AG10803 (cell line): Measurements from ENCODE around the gene LTBP4.
"Not testable (repeated sequence)": the region's sequence is repeated elsewhere in the genome, so short reads cannot be mapped to it uniquely, and the experiment has no call there.

Source experiments
- DNase-seq: peaks from one replicate; pipeline ENCODE4 v3.0.0; 2010; ENCODE audit warnings: low read depth
- H3K4me3 ChIP-seq: 2 replicates; pipeline ENCODE4 v1.5.1; 2011; ENCODE audit warnings: mild to moderate bottlenecking, low read length, control low read depth
- TF ChIP-seq, protein P1 (sequence below): conservative IDR thresholded peaks from 2 replicates; pipeline ENCODE4 v1.5.1; 2011; ENCODE audit warnings: mild to moderate bottlenecking, low read length, control low read depth, inconsistent platforms

LTBP4 gene

DNA sequence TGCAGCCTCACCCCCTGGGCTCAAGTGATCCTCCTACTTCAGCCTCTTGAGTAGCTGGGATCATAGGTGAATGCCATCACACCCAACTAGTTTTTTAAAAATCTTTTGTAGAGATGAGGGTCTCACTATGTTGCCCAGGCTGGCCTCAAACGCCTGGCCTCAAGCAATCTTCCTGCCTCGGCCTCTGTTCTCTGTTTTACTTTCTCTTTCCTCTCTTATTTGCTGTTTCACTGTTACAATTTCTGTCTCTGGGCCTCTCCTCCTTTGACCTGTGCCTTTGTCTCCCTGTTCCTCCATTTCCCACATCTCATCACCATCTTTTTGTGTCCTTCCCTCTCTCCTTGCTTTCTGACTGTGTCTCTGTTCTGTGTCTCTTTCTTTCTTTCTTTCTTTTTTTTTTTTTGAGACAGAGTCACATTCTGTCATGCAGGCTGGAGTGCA is 15.2 kb upstream of the LTBP4 start:
- H3K4me3 ChIP-seq: no peak overlapping the region
- TF ChIP-seq, protein P1, sequence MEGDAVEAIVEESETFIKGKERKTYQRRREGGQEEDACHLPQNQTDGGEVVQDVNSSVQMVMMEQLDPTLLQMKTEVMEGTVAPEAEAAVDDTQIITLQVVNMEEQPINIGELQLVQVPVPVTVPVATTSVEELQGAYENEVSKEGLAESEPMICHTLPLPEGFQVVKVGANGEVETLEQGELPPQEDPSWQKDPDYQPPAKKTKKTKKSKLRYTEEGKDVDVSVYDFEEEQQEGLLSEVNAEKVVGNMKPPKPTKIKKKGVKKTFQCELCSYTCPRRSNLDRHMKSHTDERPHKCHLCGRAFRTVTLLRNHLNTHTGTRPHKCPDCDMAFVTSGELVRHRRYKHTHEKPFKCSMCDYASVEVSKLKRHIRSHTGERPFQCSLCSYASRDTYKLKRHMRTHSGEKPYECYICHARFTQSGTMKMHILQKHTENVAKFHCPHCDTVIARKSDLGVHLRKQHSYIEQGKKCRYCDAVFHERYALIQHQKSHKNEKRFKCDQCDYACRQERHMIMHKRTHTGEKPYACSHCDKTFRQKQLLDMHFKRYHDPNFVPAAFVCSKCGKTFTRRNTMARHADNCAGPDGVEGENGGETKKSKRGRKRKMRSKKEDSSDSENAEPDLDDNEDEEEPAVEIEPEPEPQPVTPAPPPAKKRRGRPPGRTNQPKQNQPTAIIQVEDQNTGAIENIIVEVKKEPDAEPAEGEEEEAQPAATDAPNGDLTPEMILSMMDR: no peak
- no peak for DNase-seq

DNA sequence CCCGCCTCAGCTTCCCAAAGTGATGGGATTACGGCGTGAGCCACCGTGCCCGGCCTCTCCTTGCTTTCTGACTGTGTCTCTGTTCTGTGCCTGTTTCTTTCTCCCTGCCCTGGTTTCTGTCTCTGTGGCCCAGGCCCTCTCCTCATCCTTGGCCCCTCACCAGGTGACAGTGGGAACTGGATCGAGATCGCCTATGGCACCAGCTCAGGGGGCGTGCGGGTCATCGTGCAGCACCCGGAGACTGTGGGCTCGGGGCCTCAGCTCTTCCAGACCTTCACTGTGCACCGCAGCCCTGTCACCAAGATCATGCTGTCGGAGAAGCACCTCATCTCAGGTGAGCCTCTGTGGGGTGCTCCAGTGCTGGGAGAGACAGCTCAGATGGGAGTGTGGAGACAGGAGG is 14.6 kb upstream of the LTBP4 start:
- no peak for DNase-seq
- TF ChIP-seq, protein P1: no peak
- no peak overlapping the region for H3K4me3 ChIP-seq

DNA sequence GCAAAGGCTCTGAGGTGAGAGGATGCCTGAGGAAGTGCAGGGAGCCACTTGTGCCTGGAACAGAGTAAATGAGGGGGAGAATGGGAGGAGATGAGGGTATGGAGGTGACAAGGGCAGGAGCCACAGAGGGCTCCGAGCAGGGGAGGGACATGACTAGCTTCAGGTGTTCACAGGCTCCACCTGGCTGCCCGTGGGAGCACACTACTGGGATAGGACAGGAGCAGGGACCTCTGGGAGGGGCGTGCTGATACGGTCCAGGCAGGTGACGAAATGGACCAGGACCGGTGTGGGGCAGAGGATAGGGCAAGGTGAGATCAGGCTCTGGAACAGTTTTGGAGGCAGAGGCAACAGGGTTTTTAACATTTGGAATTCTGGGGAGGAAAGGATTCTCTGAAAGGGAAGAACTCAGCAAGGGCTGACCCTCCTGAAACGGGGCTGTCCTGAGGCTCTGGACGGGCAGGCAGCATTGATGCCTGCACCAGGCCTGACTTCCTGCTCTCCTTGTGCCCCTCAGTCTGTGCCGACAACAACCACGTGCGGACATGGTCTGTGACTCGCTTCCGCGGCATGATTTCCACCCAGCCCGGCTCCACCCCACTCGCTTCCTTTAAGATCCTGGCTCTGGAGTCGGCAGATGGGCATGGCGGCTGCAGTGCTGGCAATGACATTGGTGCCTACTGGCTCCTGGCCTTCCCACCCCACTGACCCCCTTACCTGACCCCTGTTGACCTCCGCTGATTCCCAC is 12.9 kb upstream of the LTBP4 start:
- TF ChIP-seq, protein P1: no peak
- no peak for DNase-seq
- H3K4me3 ChIP-seq: no peak overlapping the region

DNA sequence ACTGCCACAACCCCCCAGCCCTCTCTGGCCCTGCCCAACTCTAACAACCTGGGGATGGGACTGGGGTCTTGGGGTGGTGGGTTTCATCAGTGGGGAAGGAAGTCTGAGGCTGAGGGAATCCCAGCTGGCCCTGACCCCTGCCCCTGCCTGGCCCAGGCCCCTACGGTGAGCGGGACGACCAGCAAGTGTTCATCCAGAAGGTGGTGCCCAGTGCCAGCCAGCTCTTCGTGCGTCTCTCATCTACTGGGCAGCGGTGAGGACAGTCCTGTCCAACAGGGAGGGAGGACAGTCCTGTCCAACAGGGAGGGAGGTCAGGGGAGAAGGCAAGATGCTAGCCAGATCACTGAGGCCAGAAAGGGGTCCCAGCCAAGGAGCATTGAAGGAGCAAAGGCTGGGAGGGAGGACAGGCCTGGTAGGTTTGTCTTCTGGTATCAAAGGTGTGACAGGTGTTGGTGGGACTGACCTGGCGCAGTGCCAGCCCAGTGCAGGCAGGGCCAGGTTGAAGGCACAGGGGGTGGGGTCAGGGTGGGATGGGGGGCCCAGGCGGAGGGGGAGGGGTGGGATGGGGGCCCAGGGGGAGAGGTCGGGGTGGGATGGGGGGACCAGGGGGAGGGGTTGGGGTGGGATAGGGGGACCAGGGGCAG is 12.1 kb upstream of the LTBP4 start:
- TF ChIP-seq, protein P1: no peak
- no peak overlapping the region for H3K4me3 ChIP-seq
- DNase-seq: no peak

DNA sequence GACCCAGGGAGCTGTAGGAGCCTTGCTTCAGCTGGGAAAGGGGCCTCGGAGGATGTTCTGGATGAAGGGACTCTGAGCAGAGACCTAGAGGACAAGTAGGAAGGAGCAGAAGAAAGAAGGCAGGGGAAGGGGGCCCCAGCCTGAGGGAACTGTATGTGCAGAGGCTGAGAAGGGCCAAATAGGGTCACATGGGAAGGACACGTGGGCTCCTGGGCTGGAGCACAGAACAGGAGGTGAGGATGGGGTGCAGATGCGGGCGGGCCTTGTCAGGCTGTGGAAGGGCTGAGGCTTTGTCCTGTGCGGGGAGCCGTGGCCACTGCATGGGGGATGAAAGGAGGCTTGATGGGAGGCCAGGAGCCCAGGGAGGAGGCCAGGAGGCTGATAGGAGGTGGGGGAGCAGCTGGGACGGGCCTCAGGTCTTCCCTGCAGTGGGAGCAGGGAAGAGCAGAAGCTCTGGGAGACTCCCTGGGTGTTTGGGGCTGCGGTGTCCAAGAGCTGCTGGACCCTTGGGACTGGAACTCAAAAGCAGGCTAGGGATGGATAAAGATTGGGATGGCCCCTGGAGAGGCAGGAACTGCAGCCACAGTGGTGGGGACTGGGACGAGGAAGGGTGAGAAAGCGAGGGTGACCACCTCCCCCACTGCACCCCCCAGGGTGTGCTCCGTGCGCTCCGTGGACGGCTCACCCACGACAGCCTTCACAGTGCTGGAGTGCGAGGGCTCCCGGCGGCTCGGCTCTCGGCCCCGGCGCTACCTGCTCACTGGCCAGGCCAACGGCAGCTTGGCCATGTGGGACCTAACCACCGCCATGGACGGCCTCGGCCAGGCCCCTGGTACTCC is 11.4 kb upstream of the LTBP4 start:
- TF ChIP-seq, protein P1: no peak
- no peak overlapping the region for H3K4me3 ChIP-seq
- no peak for DNase-seq

DNA sequence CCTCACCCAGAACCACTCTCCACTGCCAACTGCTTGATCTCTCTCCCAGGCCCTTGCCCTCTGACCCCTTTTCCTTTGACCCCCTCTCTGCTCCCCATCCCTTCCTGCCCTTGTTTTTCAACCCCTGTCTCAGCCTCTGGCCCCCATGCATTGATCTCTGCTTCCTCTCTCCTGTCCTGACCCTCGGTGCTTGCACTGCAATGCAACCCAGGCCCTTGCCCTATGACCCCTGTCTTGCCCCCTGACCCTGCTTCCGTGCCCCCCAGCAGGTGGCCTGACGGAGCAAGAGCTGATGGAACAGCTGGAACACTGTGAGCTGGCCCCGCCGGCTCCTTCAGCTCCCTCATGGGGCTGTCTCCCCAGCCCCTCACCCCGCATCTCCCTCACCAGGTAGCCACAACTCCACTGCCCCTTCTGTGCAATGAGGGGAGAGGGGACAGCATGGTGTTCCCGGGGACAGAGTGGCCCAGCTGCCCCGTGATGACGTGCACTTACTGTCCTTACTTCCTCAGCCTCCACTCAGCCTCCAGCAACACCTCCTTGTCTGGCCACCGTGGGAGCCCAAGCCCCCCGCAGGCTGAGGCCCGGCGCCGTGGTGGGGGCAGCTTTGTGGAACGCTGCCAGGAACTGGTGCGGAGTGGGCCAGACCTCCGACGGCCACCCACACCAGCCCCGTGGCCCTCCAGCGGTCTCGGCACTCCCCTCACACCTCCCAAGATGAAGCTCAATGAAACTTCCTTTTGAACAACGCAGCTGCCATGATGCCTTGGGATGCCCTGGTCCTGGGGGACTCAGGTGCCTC is 10.5 kb upstream of the LTBP4 start:
- no peak overlapping the region for H3K4me3 ChIP-seq
- no peak for DNase-seq
- TF ChIP-seq, protein P1: no peak

DNA sequence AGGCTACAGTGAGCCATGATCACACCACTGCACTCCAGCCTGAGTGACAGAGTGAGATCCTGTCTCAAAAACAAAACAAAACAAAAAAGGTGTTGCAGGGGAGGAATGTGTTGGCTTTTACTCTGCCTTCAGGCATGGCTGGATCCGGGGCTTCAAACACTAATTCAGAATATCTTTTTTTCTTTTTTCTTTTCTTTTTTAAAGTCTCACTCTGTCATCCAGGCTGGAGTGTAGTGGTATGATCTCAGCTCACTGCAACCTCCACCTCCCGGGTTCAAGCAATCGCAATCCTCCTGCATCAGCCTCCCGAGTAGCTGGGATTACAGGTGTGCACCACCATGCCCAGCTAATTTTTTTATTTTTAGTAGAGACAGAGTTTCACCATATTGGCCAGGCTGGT is 9.4 kb upstream of the LTBP4 start:
- H3K4me3 ChIP-seq, DNase-seq: not testable (repeated sequence)
